HG02884 (cell line): Measurements from ENCODE around the gene MIPEP.

Experiments used
- ATAC-seq: cut with Tn5 transposase; IDR thresholded peaks from one replicate; pipeline ENCODE4 v1.9.1; 2021; ENCODE audit warnings: mild to moderate bottlenecking, moderate library complexity; ENCODE audit not compliant: unreplicated experiment

MIPEP gene

GRCh38 chr13:23688336-23688735 lies 200.9 kb downstream of the MIPEP start:
- ATAC-seq, result no peak

- ATAC-seq, result no peak
Observed at GRCh38 chr13:23687614-23688013, 201.6 kb downstream of the MIPEP start.

GRCh38 chr13:23686948-23687347 lies 202.3 kb downstream of the MIPEP start:
- ATAC-seq, result no peak

GRCh38 chr13:23685416-23685815 lies 203.8 kb downstream of the MIPEP start:
- ATAC-seq, result no peak

- ATAC-seq, result no peak
Observed at GRCh38 chr13:23684647-23685046, 204.6 kb downstream of the MIPEP start.

- no peak for ATAC-seq
Observed at GRCh38 chr13:23683084-23683483, 206.1 kb downstream of the MIPEP start.

- ATAC-seq, result no peak
Observed at GRCh38 chr13:23680845-23681669, 208.1 kb downstream of the MIPEP start.
